ENCODE measurements around the gene HUS1.

Gene HUS1

GRCh38 chr7:47979145-47979831, at the start of gene HUS1:
Gene HUS1, minus strand, starts transcription at chr7:47979615. Its CDS starts 96 bp downstream, at chr7:47979519.
- no peak for TF ChIP-seq GATA3 (IDR thresholded peaks at IDR 0.05; ENCODE audit: low read depth, low read length)
- TF ChIP-seq GATA2 (IDR thresholded peaks at IDR 0.05; ENCODE audit: low read depth, low read length) = peak; percentile 68

GRCh38 chr7:48028938-48029337, 49.5 kb upstream of the HUS1 start, which contains the start of gene SUN3:
Gene SUN3, minus strand, starts transcription at chr7:48029107. Its CDS starts 169 bp downstream, at chr7:48028938.
- TF ChIP-seq GATA2 (IDR thresholded peaks at IDR 0.05; ENCODE audit: low read depth, low read length) (no peak), GATA3 (IDR thresholded peaks at IDR 0.05; ENCODE audit: low read depth, low read length) (no peak)

- TF ChIP-seq GATA3 (IDR thresholded peaks at IDR 0.05; ENCODE audit: low read depth, low read length) = no peak
- TF ChIP-seq GATA2 (IDR thresholded peaks at IDR 0.05; ENCODE audit: low read depth, low read length) = no peak
Observed at GRCh38 chr7:48025624-48026023, 46.2 kb upstream of the HUS1 start.

- TF ChIP-seq GATA3 (IDR thresholded peaks at IDR 0.05; ENCODE audit: low read depth, low read length) (no peak), GATA2 (IDR thresholded peaks at IDR 0.05; ENCODE audit: low read depth, low read length) (no peak)
Observed at GRCh38 chr7:48017674-48018073, 38.3 kb upstream of the HUS1 start.

- TF ChIP-seq GATA2 (IDR thresholded peaks at IDR 0.05; ENCODE audit: low read depth, low read length) (no peak), GATA3 (IDR thresholded peaks at IDR 0.05; ENCODE audit: low read depth, low read length) (no peak)
Observed at GRCh38 chr7:48016641-48017040, 37.2 kb upstream of the HUS1 start.

GRCh38 chr7:48011951-48012350, 32.5 kb upstream of the HUS1 start:
- TF ChIP-seq GATA3 (IDR thresholded peaks at IDR 0.05; ENCODE audit: low read depth, low read length) = no peak
- no peak for TF ChIP-seq GATA2 (IDR thresholded peaks at IDR 0.05; ENCODE audit: low read depth, low read length)

GRCh38 chr7:48011323-48011722, 31.9 kb upstream of the HUS1 start:
- no peak for TF ChIP-seq GATA3 (IDR thresholded peaks at IDR 0.05; ENCODE audit: low read depth, low read length)
- no peak for TF ChIP-seq GATA2 (IDR thresholded peaks at IDR 0.05; ENCODE audit: low read depth, low read length)

- TF ChIP-seq GATA3 (IDR thresholded peaks at IDR 0.05; ENCODE audit: low read depth, low read length) (no peak), GATA2 (IDR thresholded peaks at IDR 0.05; ENCODE audit: low read depth, low read length) (no peak)
Observed at GRCh38 chr7:48009954-48010353, 30.5 kb upstream of the HUS1 start.

- TF ChIP-seq GATA3 (IDR thresholded peaks at IDR 0.05; ENCODE audit: low read depth, low read length) = no peak
- no peak for TF ChIP-seq GATA2 (IDR thresholded peaks at IDR 0.05; ENCODE audit: low read depth, low read length)
Observed at GRCh38 chr7:48009257-48009656, 29.8 kb upstream of the HUS1 start.

GRCh38 chr7:48006866-48007265, 27.5 kb upstream of the HUS1 start:
- no peak for TF ChIP-seq GATA3 (IDR thresholded peaks at IDR 0.05; ENCODE audit: low read depth, low read length)

GRCh38 chr7:48004638-48005037, 25.2 kb upstream of the HUS1 start:
- TF ChIP-seq GATA2 (IDR thresholded peaks at IDR 0.05; ENCODE audit: low read depth, low read length) = no peak
- no peak for TF ChIP-seq GATA3 (IDR thresholded peaks at IDR 0.05; ENCODE audit: low read depth, low read length)

GRCh38 chr7:48004032-48004431, 24.6 kb upstream of the HUS1 start:
- TF ChIP-seq GATA2 (IDR thresholded peaks at IDR 0.05; ENCODE audit: low read depth, low read length) (no peak), GATA3 (IDR thresholded peaks at IDR 0.05; ENCODE audit: low read depth, low read length) (no peak)

GRCh38 chr7:47999413-47999812, 20.0 kb upstream of the HUS1 start:
- no peak for TF ChIP-seq GATA3 (IDR thresholded peaks at IDR 0.05; ENCODE audit: low read depth, low read length)
- TF ChIP-seq GATA2 (IDR thresholded peaks at IDR 0.05; ENCODE audit: low read depth, low read length) = no peak

- TF ChIP-seq GATA2 (IDR thresholded peaks at IDR 0.05; ENCODE audit: low read depth, low read length) = no peak
- no peak for TF ChIP-seq GATA3 (IDR thresholded peaks at IDR 0.05; ENCODE audit: low read depth, low read length)
Observed at GRCh38 chr7:47992446-47992845, 13.0 kb upstream of the HUS1 start.

GRCh38 chr7:47991741-47992311, 12.4 kb upstream of the HUS1 start:
- TF ChIP-seq GATA2 (IDR thresholded peaks at IDR 0.05; ENCODE audit: low read depth, low read length) (no peak), GATA3 (IDR thresholded peaks at IDR 0.05; ENCODE audit: low read depth, low read length) (no peak)
